K562 (cell line): ENCODE data around the gene SLC5A2. TPM values are rescaled to one million over a fixed set of nuclear protein-coding genes. Genes with fewer than 3 reads are reported as not detected.

ENCODE experiments used
- ATAC-seq: fragments of 200-7000 bp; cut with Tn5 transposase; 3 replicates; pipeline ENCODE4 v1.9.1; 2020; ENCODE audit warnings: moderate library complexity
- BruUV-seq: library from RNA; stranded (reverse); fragments of 400-500 nt; replicated peaks from 2 replicates; lab custom pipeline; 2021; lab: Mats Ljungman, UMichigan
- CTCF ChIA-PET: fragments of 300-600 bp; formaldehyde crosslinking; extraction: SDS; loops from one replicate; lab custom pipeline; 2021; ENCODE audit warnings: low intra/inter-chr PET ratio; lab: Yijun Ruan, JAX
- POLR2A ChIA-PET: fragments of 300-600, 350-650 bp; sonication (Branson Sonifier 250); formaldehyde crosslinking; extraction: SDS; loops from one replicate; lab custom pipeline; 2021; ENCODE audit warnings: antibody characterized with exemption, inconsistent platforms; lab: Yijun Ruan, JAX
- DNase-seq, 4 experiments: peaks; one replicate each; pipeline versions ENCODE4 v3.0.0 to v3.0.0-alpha.2; 2011 to 2018; ENCODE audit warnings: low spot score in 3 of 4, mixed read lengths in 3 of 4; ENCODE audit errors: extremely low read depth in 1 of 4
- FAIRE-seq: peaks from 2 replicates; lab custom pipeline; 2011; peaks lifted over from hg19 to GRCh38; lab: Jason Lieb, UNC
- H2AFZ ChIP-seq: 2 replicates; pipeline ENCODE4 v1.6.0; 2011; ENCODE audit warnings: low read depth, low read length, control low read depth, inconsistent platforms
- H3K27ac ChIP-seq: fragments of 200-600 bp; 3 replicates; pipeline ENCODE4 v1.8.0; 2011; ENCODE audit warnings: low read depth, mild to moderate bottlenecking, control low read depth, inconsistent platforms, low read length, moderate library complexity, mixed read lengths; ENCODE audit errors: extremely low read depth
- H3K27me3 ChIP-seq, 2 experiments: fragments of 300-600 bp in 1 of 2; 2 replicates in 1 of 2; 3 replicates in 1 of 2; pipeline versions ENCODE4 v1.6.0 to v1.8.0; 2011; ENCODE audit warnings: inconsistent platforms in 2 of 2, low read length in 2 of 2, mild to moderate bottlenecking in 1 of 2, mixed read lengths in 1 of 2, moderate library complexity in 1 of 2; ENCODE audit not compliant: control insufficient read depth in 2 of 2, insufficient read depth in 2 of 2
- H3K36me3 ChIP-seq: fragments of 300-600 bp; 3 replicates; pipeline ENCODE4 v1.8.0; 2011; ENCODE audit warnings: mild to moderate bottlenecking, low read length, inconsistent platforms; ENCODE audit not compliant: control insufficient read depth, insufficient read depth
- H3K4me1 ChIP-seq, 2 experiments: fragments of 200-600 bp in 1 of 2; replicated peaks in 1 of 2; 2 replicates in 1 of 2; 3 replicates in 1 of 2; pipeline versions ENCODE4 v1.5.1 to v1.8.0; 2011; ENCODE audit warnings: inconsistent platforms in 2 of 2, low read length in 2 of 2, mild to moderate bottlenecking in 1 of 2, mixed read lengths in 1 of 2, moderate library complexity in 1 of 2; ENCODE audit not compliant: control insufficient read depth in 2 of 2, insufficient read depth in 2 of 2
- H3K4me2 ChIP-seq: 2 replicates; pipeline ENCODE4 v1.6.1; 2011; ENCODE audit warnings: low read length, control low read depth, inconsistent platforms, mixed read lengths; ENCODE audit not compliant: insufficient read depth
- H3K4me3 ChIP-seq: fragments of 200-600 bp; sonication (generic), shearing (Covaris generic); 2 replicates; pipeline ENCODE4 v1.5.1; 2016; ENCODE audit warnings: control low read depth, inconsistent platforms
- H3K79me2 ChIP-seq: fragments of 200-600 bp; 3 replicates; pipeline ENCODE4 v1.8.0; 2011; ENCODE audit warnings: low read length, inconsistent platforms; ENCODE audit not compliant: control insufficient read depth, insufficient read depth
- H3K9ac ChIP-seq, 2 experiments: 2 replicates each; pipeline versions ENCODE4 v1.6.0 to v1.6.1; 2011; ENCODE audit warnings: low read depth in 2 of 2, low read length in 2 of 2, control low read depth in 1 of 2, inconsistent platforms in 1 of 2, mild to moderate bottlenecking in 1 of 2, mixed read lengths in 1 of 2; ENCODE audit not compliant: insufficient read depth in 1 of 2
- H3K9me1 ChIP-seq: one replicate; pipeline ENCODE4 v1.6.0; 2011; ENCODE audit warnings: inconsistent platforms, mild to moderate bottlenecking, low read length, moderate library complexity; ENCODE audit not compliant: control insufficient read depth, insufficient read depth
- H3K9me3 ChIP-seq: replicated peaks from 2 replicates; pipeline ENCODE4 v1.5.1; 2011; ENCODE audit warnings: low read depth, low read length, inconsistent platforms; ENCODE audit not compliant: control insufficient read depth, insufficient read depth
- H4K20me1 ChIP-seq: replicated peaks from 2 replicates; pipeline ENCODE4 v1.6.1; 2011; ENCODE audit warnings: low read length, inconsistent platforms, mixed read lengths; ENCODE audit not compliant: control insufficient read depth, insufficient read depth
- GTF2E2 ChIP-seq: fragments of 200-800 bp; sonication (Bioruptor generic); IDR thresholded peaks from 2 replicates; pipeline ENCODE4 v1.6.1; 2016; ENCODE audit warnings: missing genetic modification characterization, missing compliant biosample characterization
- HNRNPH1 ChIP-seq: fragments of 200-400 bp; formaldehyde crosslinking; optimal IDR thresholded peaks from 2 replicates; pipeline ENCODE3; 2017; ENCODE audit warnings: low read depth, mild to moderate bottlenecking, low read length, moderate library complexity
- IRF2 ChIP-seq: sonication (generic); formaldehyde crosslinking; IDR thresholded peaks from 2 replicates; pipeline ENCODE4 v1.8.1; 2022; ENCODE audit warnings: mild to moderate bottlenecking, missing genetic modification reagents
- MTA2 ChIP-seq: fragments of 450-650 bp; IDR thresholded peaks from 2 replicates; pipeline ENCODE4 v1.6.1; 2016; ENCODE audit warnings: low read depth
- NFIX ChIP-seq: fragments of 250-450 bp; sonication (Bioruptor Pico); IDR thresholded peaks from 2 replicates; pipeline ENCODE4 v1.4.0; 2020; ENCODE audit warnings: low read depth, mild to moderate bottlenecking, moderate library complexity
- POLR2G ChIP-seq: fragments of 200-400 bp; formaldehyde crosslinking; IDR thresholded peaks from 2 replicates; pipeline ENCODE4 v1.6.1; 2017; ENCODE audit warnings: low read depth, mild to moderate bottlenecking, antibody characterized with exemption, low read length, moderate library complexity
- RBBP5 ChIP-seq: fragments of 200-600 bp; sonication (generic); IDR thresholded peaks from 2 replicates; pipeline ENCODE4 v1.6.1; 2012; ENCODE audit warnings: borderline replicate concordance, mild to moderate bottlenecking, low read length, control low read depth, inconsistent platforms; ENCODE audit not compliant: insufficient read depth, poor library complexity, severe bottlenecking
- RFX1 ChIP-seq: fragments of 450-650 bp; IDR thresholded peaks from 2 replicates; pipeline ENCODE4 v1.6.1; 2016; ENCODE audit warnings: mild to moderate bottlenecking, moderate library complexity
- ZEB2 ChIP-seq: fragments of 450-650 bp; IDR thresholded peaks from 2 replicates; pipeline ENCODE4 v1.6.1; 2016
- ZNF124 ChIP-seq: sonication (generic); formaldehyde crosslinking; IDR thresholded peaks from 2 replicates; pipeline ENCODE4 v1.8.1; 2022; ENCODE audit warnings: missing genetic modification reagents
- ZNF143 ChIP-seq: sonication (generic); formaldehyde crosslinking; IDR thresholded peaks from 2 replicates; pipeline ENCODE4 v1.9.0; 2022; ENCODE audit warnings: mild to moderate bottlenecking, missing genetic modification reagents
- ZNF175 ChIP-seq: fragments of 200-800 bp; sonication (Bioruptor generic); IDR thresholded peaks from 2 replicates; pipeline ENCODE4 v1.6.1; 2016; ENCODE audit warnings: low read depth, mild to moderate bottlenecking, missing genetic modification characterization, missing compliant biosample characterization
- WGBS: fragments of 100-300 bp; shearing (Covaris generic); methylation state at CpG from one replicate; pipeline ENCODE4 v1.1.6; 2016; ENCODE audit warnings: low coverage, mixed read lengths; ENCODE audit not compliant: insufficient coverage; ENCODE audit errors: missing lambda C conversion rate; 5-methylcytosine and 5-hydroxymethylcytosine counted together
- in situ Hi-C: fragments of 300-500 bp; cut with MboI; formaldehyde crosslinking; loops from 4 replicates; pipeline ENCODE4 v1.15.0; 2018; ENCODE audit warnings: inconsistent platforms, mixed read lengths
- intact Hi-C: fragments of 100-400 bp; cut with micrococcal nuclease; formaldehyde crosslinking; loops from 2 replicates; pipeline ENCODE4 v1.14.2; 2022
- polyA plus RNA-seq, 8 experiments: library from polyadenylated mRNA; depleted of rRNA in 4 of 8; stranded (reverse) in 5 of 8; unstranded in 3 of 8; fragments of >200 nt; fragmentation: Nextera tagmentation in 2 of 8; fragmentation: Illumina TruSeq in 1 of 8; extraction: Ambion mirVana in 2 of 8; extraction: Trizol in 1 of 8; gene quantifications; 2 replicates each; pipeline versions ENCODE4 v1.2.1 to v1.2.3, GENCODE V29; 2011 to 2014; ENCODE audit warnings: inconsistent platforms in 1 of 8, missing spikeins in 1 of 8
- total RNA-seq, 7 experiments: library from RNA; depleted of rRNA in 6 of 7; stranded (reverse); fragments of >200 nt in 6 of 7; fragmentation: Illumina TruSeq in 2 of 7; extraction: Trizol in 2 of 7; gene quantifications; 2 replicates each; pipeline versions ENCODE4 v1.2.1 to v1.2.3, GENCODE V29; 2011 to 2021; ENCODE audit warnings: low replicate concordance in 1 of 7
- TF ChIP-seq, protein P1 (sequence below): fragments of 450-650 bp; IDR thresholded peaks from 2 replicates; pipeline ENCODE4 v1.6.1; 2016; ENCODE audit warnings: low read depth, mild to moderate bottlenecking, moderate library complexity
- TF ChIP-seq, protein P2 (sequence below): fragments of 250-450 bp; sonication (Bioruptor Pico); IDR thresholded peaks from 2 replicates; pipeline ENCODE4 v1.4.0; 2020; ENCODE audit warnings: mild to moderate bottlenecking

SLC5A2 gene
- total and polyA plus RNA-seq, 9 of the 15 experiments (the other 6 are each of a cell fraction or from before 2014, with no cell fraction given), result 0.07 to 2.7 (median 2.2) TPM; not detected in 6

GRCh38 chr16:31493506-31494125, 10.7 kb downstream of the SLC5A2 start:
- ATAC-seq (no peak), FAIRE-seq (no peak), DNase-seq (no peak)
- no peaks in the 10 kb centered on the region for H4K20me1 ChIP-seq
- H3K36me3 ChIP-seq, result peaks cover 68% of the 10 kb centered on the region; the same call in 2 of the 3 replicates
- no peak overlapping the region for H3K27ac ChIP-seq
- no peak overlapping the region for H3K4me2 ChIP-seq
- intact Hi-C loops (no loop called here), in situ Hi-C loops (no loop called here)
- no TSS peak for BruUV-seq
- peaks cover 2% of the 10 kb centered on the region for H3K9me1 ChIP-seq
- no peaks in the 10 kb centered on the region for H3K9me3 ChIP-seq
- no peaks in the 10 kb centered on the region for H3K4me1 ChIP-seq
- POLR2A ChIA-PET, result interaction anchor here (0.5 to 3.5 kb wide), 4 partner anchors 9 to 42 kb away, joined by 3 to 29 read pairs (median 4); partner anchors contain the start of gene RUSF1
- H2AFZ ChIP-seq, result no peak overlapping the region
- 88% methylated on average over 15 of the region's 18 CpGs for WGBS
- no peak overlapping the region for H3K4me3 ChIP-seq
- H3K79me2 ChIP-seq, result no peaks in the 10 kb centered on the region
- H3K9ac ChIP-seq, result peak overlapping the region in 1 of 2 experiments; percentile 26; a peak in 1 of 4 replicates
- CTCF ChIA-PET, result no interaction called here
- H3K27me3 ChIP-seq, result no peaks in the 10 kb centered on the region
- no peak for TF ChIP-seq RFX1
- TF ChIP-seq, all 486 proteins: peak for 0

DNA sequence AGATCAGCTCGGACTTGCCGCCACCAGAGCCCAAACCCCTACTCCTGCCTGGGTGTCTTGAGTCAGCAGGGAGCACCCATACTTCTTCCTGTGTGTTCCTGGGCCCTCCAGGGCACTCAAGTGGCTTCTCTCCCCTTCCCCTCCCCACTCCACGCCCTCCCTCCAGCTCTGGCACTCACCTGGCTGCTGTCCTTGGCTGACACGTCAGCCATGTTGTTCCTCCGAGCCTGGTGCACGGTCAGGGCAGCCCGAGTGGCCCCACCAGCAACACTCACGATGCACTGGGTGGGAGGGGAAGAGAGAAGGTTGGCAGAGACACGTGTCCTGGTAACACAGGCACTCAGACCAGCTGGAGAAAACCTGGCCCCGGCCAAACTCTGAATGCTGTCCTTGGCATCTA, 13.7 kb downstream of the SLC5A2 start:
- Histone ChIP-seq H3K27ac (no peak overlapping the region), H3K4me2 (no peak overlapping the region), H3K9ac (peak overlapping the region in 1 of 2 experiments; percentile 58; a peak in 1 of 4 replicates), H2AFZ (no peak overlapping the region), H4K20me1 (no peaks in the 10 kb centered on the region), H3K9me3 (no peaks in the 10 kb centered on the region), H3K4me1 (no peaks in the 10 kb centered on the region), H3K4me3 (no peak overlapping the region), H3K79me2 (no peaks in the 10 kb centered on the region), H3K9me1 (peaks cover 2% of the 10 kb centered on the region), H3K27me3 (no peaks in the 10 kb centered on the region), H3K36me3 (peaks cover 79% of the 10 kb centered on the region; the same call in 2 of the 3 replicates)
- no TSS peak for BruUV-seq
- FAIRE-seq (no peak), DNase-seq (no peak), ATAC-seq (no peak)
- POLR2A ChIA-PET, result interaction anchor here (0.7 to 3.5 kb wide), 2 partner anchors 11 to 722 kb away, joined by 3 to 29 read pairs; partner anchors contain the start of gene RUSF1
- intact Hi-C loops (no loop called here), in situ Hi-C loops (no loop called here)
- CTCF ChIA-PET, result no interaction called here
- 85% methylated on average over 8 of the region's 10 CpGs for whole genome bisulfite sequencing
- TF ChIP-seq, protein P1, sequence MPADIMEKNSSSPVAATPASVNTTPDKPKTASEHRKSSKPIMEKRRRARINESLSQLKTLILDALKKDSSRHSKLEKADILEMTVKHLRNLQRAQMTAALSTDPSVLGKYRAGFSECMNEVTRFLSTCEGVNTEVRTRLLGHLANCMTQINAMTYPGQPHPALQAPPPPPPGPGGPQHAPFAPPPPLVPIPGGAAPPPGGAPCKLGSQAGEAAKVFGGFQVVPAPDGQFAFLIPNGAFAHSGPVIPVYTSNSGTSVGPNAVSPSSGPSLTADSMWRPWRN, result no peak
- TF ChIP-seq HNRNPH1 (no peak), MTA2 (no peak), GTF2E2 (tag) (no peak), POLR2G (0 out of 2 replicates have a peak, but pooled peaks have one; percentile 29), NFIX (no peak), RBBP5 (no peak), IRF2 (CRISPR knock-in tag) (no peak), ZNF175 (CRISPR knock-in tag) (no peak), ZNF143 (CRISPR knock-in tag) (no peak), ZNF124 (CRISPR knock-in tag) (no peak), ZEB2 (no peak)
- TF ChIP-seq, protein P2, sequence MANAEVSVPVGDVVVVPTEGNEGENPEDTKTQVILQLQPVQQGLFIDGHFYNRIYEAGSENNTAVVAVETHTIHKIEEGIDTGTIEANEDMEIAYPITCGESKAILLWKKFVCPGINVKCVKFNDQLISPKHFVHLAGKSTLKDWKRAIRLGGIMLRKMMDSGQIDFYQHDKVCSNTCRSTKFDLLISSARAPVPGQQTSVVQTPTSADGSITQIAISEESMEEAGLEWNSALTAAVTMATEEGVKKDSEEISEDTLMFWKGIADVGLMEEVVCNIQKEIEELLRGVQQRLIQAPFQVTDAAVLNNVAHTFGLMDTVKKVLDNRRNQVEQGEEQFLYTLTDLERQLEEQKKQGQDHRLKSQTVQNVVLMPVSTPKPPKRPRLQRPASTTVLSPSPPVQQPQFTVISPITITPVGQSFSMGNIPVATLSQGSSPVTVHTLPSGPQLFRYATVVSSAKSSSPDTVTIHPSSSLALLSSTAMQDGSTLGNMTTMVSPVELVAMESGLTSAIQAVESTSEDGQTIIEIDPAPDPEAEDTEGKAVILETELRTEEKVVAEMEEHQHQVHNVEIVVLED (CRISPR knock-in tag), result no peak
